GM21515 (cell line): ENCODE data around the gene GJB5.
"Not testable (repeated sequence)": the region's sequence is repeated elsewhere in the genome, so short reads cannot be mapped to it uniquely, and the experiment has no call there.

Source experiments
- ATAC-seq: cut with Tn5 transposase; IDR thresholded peaks from one replicate; pipeline ENCODE4 v1.9.1; 2021; ENCODE audit not compliant: unreplicated experiment

Gene GJB5

DNA sequence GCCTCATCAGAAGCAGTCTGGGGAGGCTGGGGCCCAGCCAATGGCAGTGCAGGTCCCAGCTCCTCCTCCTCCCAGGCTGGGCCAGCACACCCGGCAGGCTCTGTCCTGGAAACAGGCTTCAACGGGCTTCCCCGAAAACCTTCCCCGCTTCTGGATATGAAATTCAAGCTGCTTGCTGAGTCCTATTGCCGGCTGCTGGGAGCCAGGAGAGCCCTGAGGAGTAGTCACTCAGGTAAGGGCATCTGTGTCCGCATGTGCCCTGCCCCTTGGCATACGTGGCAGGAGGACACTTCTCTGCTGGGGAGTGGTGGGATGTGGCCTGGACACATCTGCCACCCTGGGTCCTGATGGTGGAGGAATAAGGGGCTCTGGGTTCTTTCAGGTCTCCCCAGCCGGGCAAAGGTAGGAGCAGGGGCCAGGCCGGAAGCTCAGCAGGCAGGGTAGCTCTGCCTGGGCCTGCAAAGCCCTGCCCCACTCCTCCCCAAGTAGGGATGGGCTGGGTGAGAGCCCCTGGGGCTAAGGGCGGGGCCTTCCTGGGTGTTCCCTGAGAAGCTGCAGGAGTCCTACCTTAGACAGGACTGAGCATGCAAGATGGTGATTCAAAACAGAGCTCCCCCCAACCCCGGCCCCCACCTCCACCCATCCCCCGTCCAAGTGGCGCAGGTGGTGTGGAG lies at the start of gene GJB5:
Gene GJB5 (plus strand): TSS at position 84 of the 674 bp plus-strand sequence. CDS start 2,284 bp downstream, outside the sequence.
- no peak for ATAC-seq

GRCh38 chr1:34705077-34705476 lies 49.8 kb upstream of the GJB5 start:
- no peak for ATAC-seq

- no peak for ATAC-seq
Observed at GRCh38 chr1:34708106-34708505, 46.7 kb upstream of the GJB5 start.

- no peak for ATAC-seq
Observed at GRCh38 chr1:34709547-34709946, 45.3 kb upstream of the GJB5 start.

- ATAC-seq, result no peak
Observed at GRCh38 chr1:34710812-34711211, 44.0 kb upstream of the GJB5 start.

GRCh38 chr1:34711485-34711884 lies 43.4 kb upstream of the GJB5 start:
- no peak for ATAC-seq

- no peak for ATAC-seq
Observed at GRCh38 chr1:34712007-34712688, 42.7 kb upstream of the GJB5 start.

GRCh38 chr1:34713443-34713842 lies 41.4 kb upstream of the GJB5 start:
- ATAC-seq, result no peak

- ATAC-seq, result no peak
Observed at GRCh38 chr1:34714386-34714785, 40.5 kb upstream of the GJB5 start.

DNA sequence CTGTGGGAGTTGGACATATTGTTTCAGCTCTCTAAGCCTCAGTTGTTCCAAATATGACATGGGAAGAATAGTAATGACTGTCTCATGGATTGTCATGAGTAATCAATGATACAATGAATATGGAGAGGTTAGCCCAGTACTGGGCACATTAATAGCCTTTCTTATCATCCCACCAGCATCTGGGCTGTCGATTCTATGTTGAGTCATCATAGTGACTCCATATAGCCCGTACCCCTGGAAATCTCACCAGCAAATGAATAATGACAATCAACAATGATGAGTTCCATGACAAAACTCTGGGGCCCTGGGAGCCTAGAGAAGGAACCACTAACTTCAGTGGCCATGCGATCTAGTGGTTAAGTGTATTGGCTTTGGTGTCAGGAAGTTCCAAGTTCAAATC lies 39.7 kb upstream of the GJB5 start:
- ATAC-seq, result no peak

- ATAC-seq, result no peak
Observed at GRCh38 chr1:34721241-34721640, 33.6 kb upstream of the GJB5 start.

- no peak for ATAC-seq
Observed at GRCh38 chr1:34721646-34722355, 33.0 kb upstream of the GJB5 start.

DNA sequence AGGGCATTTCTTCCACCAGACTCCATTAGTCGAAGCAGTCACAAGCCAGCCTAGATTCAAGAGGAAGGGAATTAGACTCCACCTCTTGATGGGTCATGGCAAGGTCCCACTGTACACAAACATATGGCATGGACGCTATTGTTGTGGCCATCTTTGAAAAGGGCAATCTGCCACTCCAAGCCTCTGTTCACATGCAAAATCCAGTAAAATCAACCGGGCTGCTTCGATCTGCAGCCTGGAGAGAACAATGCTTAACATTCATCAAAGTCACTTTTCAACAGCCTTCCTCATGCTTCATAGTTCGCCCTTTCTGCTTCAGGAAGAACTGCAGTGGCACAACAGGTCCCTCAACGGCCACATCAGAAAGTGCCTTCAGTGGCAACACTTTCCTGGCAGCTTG lies 28.0 kb upstream of the GJB5 start:
- no peak for ATAC-seq

GRCh38 chr1:34730485-34730884 lies 24.4 kb upstream of the GJB5 start:
- ATAC-seq, result no peak

- not testable (repeated sequence) for ATAC-seq
Observed at GRCh38 chr1:34732831-34733230, 22.0 kb upstream of the GJB5 start.

DNA sequence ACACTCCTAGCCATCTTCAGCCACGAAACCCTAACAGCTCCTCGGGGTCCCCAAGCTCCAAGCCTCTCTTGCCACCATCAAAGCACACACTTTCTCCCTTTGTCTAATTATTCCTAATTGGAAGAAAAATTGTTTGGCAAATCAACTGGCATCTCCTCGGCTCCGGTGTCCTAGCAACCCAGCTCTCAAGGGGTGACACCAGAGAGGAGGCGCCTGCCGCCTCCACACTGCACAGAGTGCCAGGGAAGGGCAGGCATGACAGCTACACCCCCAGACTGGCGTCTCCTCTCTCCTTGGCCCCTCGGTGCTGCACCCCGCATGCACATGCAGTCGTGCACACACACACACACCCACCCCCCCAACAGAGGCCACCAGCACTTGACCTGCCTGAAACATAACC lies 18.2 kb upstream of the GJB5 start:
- no peak for ATAC-seq

DNA sequence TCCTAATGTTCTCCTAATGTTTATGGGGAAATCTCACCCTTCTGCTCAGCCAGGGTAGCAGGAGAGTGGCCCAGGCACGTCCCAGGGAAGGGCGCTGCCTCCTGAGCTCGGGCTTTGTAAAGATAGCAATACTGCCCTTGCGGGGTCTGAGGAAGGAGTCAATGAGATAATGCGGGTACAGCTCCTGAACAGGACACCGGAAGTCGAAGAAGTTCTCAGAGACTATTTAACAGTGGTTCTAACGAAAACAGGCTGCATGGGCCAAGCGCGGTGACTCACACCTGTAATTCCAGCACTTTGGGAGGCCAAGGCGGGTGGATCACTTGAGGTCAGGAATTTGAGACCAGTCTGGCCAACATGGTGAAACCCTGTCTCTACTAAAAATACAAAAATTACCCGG lies 17.6 kb upstream of the GJB5 start:
- ATAC-seq, result not testable (repeated sequence)

- ATAC-seq, result no peak
Observed at GRCh38 chr1:34739613-34740012, 15.2 kb upstream of the GJB5 start.

DNA sequence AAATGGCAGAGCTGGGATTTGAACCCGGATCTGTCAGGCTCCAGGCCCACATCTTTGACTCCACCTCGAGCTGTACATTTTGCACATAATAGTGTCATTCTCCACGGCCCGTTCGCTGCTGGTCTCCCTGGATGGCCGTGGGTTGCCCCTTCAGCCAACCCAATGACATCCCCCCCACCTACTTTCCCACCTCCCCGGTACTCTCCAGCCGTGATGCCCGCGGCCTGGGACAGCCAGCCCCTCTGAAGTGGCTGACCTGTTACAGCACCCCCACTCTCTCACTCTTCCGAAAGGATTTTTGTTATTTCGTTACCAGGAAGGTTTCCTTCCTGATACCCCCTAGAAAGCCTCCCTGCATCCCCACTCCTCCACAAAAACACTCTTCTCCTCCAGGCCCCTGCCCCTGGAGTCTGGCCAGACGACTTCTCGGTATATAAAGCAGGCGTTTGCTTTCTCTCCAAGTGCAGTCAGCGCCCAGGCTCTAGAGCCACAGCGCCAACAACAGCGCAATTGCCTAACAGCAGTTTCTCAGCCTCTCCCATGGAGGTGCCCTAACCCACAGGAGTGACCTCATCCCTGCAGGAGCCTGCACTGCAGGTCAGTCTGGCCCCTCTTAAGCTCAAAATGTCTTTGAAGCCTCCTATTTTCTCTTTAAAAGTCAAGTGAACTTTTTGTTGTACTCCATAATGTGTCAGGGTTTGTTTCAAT lies 14.5 kb upstream of the GJB5 start:
- no peak for ATAC-seq

GRCh38 chr1:34742667-34743270 lies 12.1 kb upstream of the GJB5 start:
- peak; percentile 65 for ATAC-seq

- ATAC-seq, result no peak
Observed at GRCh38 chr1:34743775-34744174, 11.1 kb upstream of the GJB5 start.
